Superior temporal gyrus (tissue), 1 donor: ENCODE measurements around the gene TMEM200C.

ENCODE experiments used
- DNase-seq: peaks from one replicate; pipeline ENCODE4 v3.0.0-alpha.2; 2016; ENCODE audit errors: extremely low spot score

The TMEM200C gene

DNA sequence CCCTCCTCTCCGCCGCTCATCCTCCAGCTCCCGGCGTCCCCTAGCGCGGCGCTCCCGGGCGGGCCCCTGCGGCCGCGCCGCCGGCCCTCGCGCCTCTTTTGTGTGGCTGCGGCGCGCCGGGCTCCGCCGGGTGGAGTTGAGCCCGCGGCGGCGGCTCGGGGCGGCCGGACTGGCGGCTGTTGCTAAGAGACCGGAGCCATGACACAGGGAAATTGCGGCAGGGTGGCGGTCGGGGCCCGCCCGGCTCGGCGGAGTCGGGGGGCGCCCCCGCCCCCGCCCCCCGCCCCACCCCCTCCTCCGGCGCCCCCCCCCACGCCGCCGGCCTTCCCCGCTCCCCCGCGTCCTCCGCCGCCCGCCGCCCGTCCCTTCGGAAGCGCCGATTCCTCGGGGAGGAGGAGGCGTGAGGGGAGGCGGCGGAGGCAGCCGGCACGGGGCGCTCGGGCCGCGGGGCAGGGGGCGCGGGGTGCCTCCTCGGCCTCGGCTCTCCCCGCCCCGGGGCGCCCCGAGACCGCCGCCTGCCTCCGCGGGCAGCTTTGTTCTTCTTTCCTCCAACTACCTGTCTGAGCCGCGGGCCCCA, at the start of gene TMEM200C:
Gene TMEM200C (minus strand): TSS at position 224 of the 577 bp plus-strand sequence. CDS start 3,459 bp downstream, outside the sequence.
- no peak for DNase-seq

DNA sequence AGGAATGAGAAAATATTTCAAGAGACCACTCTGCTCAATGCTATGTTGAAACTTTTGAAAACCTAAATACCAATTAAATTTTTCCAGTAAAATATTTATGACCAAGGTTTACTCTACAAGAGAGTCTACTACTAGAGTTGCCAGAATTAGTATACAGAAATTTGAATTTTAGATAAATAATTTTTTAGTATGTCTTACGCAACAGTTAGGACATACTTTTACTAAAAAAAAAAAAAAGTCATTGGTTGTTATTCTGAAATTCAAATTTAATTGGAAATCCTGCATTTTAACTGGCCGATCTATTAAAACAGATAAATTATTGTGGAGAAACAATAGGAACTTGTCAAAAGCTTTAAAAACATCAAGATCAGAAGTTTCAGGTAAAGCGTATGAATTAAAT, 49.1 kb upstream of the TMEM200C start:
- no peak for DNase-seq

DNA sequence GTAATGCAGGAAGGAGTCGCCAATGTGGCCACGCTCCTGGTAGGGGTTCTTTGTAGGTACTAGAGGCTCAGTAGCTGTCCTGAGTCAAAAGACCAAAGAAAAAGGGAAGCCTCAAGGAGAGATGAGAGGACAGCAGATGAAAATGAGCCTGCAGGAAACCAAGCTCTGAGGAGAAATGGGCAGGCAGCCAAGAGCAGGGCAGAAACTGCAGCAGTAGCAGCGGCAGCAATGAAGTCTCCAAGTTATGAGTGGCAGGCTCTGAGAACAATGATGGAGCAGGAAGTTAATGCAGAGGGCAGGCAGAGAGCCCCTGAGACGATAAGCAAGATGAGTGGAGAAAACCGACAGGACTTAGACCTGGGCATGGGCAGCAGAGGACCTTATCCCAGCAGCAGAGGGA, 48.2 kb upstream of the TMEM200C start:
- peak; percentile 40 for DNase-seq

DNA sequence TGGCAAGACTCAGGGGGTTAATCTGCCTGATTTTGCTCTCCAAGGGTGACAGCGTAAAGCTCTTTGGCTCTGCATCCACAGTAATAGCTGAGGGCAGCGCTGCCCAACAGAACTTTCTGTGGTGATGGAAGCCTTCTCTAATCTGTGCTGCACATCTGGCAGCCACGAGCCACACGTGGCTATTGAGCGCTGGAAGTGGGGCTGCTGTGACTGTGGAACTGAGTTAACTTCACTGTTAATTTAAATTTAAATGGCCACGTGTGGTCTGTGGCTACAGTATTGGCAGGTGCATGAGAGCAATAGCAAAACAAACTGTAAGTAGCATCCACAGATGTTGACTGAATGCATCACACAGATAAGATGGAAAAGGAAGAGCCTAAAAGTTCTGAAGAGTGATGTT, 47.3 kb upstream of the TMEM200C start:
- DNase-seq, result no peak

DNA sequence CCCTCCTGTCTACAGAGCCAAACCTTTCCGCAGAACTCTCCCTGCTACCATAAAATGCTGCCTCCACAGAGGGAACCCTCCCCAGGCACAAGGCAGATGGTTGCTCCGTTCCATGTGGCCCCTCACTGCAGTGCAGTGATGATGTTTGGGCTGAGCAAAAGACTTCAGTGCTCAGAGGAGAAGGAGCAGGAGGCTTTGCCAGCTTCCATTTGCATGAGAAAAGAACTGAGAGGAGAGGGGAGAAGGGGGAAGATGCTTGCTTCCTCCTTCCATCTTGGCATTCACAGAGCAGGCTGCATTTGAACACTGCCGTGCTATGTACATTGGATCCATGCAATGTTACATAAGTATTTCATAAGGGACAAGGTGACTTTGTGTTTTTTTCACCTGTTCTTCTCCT, 46.6 kb upstream of the TMEM200C start:
- no peak for DNase-seq

DNA sequence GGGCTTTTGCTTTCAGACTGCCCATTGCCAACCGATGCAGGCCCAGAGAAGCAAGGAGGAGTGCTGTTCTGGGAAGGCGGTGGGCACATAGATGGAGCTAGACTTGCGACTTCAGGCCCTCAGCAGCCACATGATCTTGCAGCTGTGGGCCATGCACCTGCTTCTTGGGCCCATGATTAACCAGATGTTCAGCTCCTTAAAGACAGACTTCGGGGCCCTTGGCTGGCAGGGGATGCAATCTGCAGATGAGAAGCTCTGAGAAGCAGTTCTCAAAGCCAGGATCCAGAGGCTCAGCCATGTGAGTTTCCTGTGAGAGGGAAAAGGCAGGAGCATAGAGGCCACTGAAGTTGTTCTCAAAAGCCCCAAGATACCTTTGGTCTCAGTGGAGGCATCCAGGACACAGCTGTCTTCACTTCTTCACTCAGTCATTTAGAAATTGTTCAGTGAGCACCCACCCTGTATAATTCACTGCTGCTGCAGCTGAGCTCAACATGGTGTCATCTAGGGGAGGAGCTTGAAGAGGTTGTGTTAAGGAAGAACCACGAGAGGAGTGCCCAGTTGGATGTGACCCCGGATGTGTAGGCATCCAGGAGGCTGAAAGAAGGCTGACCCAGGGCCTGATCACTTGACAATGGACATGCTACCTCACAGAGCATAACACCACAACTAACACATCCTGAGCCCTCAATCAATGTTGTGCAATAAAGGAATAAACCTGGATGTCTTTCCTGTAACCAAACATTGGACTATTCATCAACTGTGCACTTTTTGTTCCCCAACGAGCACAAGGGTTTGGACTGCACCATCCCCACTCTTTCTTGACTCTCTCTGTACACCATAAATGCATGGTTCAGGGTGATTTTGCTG, 44.7 kb upstream of the TMEM200C start:
- DNase-seq, result no peak

DNA sequence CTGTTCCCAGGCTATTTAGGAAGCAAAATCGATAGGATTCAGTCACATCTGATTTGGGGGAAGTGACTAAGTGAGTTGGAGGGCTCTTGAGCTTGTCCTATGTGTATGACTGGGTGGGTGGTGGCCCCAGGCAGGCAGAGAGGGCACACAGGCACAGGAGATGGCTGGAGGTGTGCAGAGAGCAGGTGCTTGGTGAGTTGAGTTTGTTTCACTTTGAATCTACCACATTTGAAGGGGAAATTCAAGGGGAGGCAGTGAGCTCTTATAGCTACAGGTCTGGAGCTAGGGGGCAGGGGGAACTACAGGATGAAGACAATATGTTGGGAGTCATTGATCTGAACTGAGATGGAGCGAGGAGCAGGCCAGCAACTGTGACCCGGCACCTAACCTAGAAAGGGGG, 42.5 kb upstream of the TMEM200C start:
- no peak for DNase-seq

DNA sequence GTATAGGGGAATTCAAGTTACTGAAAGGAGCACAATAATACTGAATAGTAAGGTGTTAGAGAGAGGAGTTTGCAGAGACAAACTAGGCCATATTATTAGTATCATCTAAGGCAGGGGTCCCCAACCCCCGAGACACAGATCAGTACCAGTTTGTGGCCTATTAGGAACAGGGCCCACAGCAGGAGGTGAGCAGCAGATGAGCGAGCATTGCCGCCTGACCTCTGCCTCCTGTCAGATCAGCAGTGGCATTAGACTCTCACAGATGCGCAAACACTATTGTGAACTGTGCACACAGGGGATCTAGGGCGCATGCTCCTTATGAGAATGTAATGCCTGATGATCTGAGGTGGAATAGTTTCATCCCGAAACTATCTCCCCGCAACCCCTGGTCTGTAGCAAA, 41.8 kb upstream of the TMEM200C start:
- DNase-seq, result no peak

DNA sequence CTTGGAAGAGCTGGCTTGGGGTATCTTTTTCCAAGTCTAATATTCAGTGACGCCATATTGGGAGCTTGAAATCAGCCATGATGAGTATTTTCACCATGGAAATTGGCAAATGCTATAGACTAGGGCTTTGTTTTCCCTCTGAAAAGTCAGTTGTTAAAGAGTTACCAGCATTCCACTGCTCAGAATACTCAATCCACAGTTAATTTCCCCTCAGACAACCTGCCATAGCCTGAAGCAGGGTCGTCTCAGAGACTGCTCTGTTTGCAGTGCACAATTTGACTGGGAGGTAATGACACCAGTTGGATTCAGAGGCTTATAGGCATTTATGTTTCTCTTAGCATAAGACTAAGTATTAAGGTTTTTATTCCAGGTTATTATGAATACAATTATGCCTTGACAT, 35.5 kb upstream of the TMEM200C start:
- no peak for DNase-seq

DNA sequence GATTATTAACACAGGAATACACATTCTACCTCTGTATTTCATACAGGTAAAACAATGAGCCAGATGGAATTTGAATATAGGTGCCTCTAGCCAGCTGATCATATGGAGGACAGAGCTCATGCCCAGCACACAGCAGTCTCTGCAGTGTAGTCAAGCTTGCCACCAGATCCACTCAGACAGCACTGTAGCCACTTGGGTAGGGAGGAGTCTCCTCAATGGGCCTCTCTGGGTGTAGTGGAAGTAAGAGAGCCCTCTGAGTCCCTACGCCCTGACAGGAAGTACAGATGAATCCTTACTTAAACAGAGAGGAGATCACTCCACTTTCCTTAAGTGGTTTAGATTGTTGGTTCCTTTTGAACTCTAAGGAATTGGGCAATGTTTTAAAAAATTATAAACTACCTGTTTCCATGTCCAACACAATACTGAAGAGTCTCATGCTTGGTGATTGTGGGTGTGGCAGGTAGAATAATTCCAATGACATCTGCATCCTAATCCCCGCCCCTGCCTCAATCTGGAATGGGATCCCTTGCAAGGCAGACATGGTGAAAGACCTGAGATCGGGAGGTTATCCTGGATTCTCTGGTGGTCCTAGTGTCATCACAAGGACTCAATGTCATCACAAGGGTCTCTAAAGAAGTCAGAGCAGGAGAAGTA, 23.0 kb upstream of the TMEM200C start:
- no peak for DNase-seq

DNA sequence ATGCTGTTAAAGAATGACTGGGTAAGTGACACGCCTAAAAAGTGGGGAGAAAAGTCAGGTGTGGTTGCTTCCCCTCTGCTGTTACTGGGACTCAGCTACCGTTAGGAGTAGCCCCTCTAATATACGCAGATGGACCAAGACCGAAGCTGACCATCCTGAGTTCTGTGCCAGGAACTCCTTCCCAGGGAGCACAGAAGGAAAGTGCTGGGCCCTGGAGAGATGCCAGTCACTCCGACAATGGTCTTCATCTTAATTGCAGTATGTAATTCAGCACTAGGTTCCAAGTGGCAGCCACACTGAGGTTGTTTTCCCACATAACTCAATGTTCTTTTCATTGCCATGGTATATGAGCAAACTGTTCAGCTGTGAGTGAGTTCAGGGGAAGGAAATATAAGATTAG, 19.6 kb upstream of the TMEM200C start:
- no peak for DNase-seq

DNA sequence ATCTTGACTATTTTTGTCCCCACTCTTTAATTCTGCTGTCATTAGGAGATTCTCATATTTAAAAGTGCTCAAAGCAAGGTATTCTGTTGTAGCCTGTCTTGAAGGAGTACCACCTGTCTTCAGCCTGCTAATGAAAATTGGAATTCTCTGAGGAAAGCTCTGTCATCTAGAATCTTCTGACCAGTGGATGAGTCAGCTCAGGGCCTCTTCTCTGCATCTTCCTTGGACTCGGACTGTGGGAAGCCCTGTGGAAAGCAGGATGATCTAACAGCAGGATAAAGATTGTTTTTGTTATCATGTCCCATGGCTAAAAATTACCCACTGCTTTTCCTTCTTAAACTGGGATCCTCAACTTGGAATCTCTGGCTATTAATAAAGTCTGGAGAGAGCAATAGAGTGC, 18.7 kb upstream of the TMEM200C start:
- DNase-seq, result no peak

DNA sequence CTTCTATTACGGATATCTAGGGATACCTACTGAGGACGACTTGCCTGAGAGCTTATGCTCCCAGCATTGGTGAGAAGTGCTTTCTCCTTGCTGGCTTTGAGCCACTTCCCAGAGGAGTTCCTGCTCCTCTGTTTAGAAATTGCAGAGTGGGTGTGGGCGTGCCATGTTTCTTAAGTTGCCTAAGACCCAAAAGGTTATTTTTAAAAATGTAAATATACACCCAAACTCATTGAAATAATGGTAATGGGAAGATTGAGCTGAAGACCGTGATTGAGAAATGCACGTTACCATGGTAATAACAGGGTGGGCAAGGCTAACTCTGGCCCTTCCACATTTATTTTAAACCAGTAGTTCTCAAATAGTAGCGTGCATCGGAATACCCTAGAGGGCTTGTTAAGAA, 17.2 kb upstream of the TMEM200C start:
- no peak for DNase-seq

DNA sequence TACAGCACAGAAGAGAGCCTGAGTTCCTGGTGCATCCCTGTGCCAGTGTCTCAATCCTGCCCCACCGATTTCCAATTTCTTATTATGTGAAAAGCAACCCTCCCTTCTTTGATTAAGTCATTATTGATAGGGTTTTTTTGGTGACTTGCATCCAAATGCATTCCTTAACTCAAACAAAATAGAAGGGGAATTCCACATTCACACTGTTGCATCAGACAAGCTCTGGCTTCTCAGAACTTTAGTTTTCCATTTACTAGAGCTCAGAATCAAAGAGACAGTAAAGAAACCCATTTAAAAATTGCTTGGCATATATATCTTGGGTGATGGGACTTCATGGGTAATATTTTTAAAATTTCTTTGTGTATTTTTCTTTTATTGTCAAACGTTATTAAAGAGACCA, 13.8 kb upstream of the TMEM200C start:
- DNase-seq, result no peak

DNA sequence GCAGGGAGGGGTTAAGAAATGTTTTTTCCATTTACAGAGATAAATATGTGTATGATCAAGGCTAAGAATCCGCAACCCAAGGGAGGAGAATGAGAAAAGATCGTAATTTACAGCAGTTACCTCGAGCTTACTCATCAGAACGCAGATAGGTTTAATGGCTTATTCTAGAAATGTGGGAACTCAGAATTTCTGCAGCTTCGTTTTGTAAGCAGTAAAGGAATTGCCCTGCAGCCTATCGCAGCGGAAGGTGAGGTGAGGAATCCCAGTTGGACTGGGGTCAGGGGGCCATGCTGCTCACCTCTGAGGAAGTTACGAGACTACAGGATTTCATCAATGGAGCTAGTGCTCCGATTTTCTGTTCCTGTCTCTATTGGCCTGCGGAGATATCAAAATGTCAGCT, 8.1 kb upstream of the TMEM200C start:
- DNase-seq, result no peak

DNA sequence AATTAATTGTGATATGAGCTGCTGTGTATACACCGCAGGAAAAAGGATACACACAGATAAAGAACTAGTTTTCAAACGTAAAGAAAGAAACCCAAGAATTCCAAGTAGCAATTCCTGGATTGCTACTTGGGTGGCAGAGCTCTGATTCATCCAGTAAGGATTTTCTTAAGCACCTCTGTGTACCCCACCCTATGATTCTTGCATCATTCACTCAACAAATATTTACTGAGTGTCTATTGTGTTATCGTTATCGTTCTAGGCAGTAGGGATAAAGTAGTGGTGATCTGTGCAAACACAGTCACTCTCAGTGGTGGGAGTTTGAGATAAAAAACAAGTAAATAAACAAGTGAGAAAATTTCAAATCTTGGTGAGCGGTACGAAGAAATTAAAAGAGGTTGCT, 4.9 kb upstream of the TMEM200C start:
- no peak for DNase-seq

DNA sequence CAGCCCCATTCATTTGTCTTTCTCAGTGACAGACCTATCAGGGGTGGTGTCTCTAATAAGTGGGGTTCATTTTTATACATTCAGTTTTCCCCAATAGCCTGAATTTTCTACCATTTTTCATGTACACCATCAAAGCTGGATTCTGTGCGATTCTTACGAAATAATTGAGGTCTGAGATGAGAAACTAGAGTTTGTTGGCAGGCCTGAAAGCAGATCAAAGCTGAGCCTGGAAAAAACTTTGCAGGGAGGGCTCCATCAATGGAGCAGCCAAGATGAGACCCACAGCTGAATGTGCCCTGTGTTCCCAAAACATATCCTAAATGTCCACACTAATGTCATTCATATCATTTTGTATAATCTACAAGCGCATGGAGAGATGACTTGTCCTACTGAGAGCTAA, 4.5 kb upstream of the TMEM200C start:
- no peak for DNase-seq

DNA sequence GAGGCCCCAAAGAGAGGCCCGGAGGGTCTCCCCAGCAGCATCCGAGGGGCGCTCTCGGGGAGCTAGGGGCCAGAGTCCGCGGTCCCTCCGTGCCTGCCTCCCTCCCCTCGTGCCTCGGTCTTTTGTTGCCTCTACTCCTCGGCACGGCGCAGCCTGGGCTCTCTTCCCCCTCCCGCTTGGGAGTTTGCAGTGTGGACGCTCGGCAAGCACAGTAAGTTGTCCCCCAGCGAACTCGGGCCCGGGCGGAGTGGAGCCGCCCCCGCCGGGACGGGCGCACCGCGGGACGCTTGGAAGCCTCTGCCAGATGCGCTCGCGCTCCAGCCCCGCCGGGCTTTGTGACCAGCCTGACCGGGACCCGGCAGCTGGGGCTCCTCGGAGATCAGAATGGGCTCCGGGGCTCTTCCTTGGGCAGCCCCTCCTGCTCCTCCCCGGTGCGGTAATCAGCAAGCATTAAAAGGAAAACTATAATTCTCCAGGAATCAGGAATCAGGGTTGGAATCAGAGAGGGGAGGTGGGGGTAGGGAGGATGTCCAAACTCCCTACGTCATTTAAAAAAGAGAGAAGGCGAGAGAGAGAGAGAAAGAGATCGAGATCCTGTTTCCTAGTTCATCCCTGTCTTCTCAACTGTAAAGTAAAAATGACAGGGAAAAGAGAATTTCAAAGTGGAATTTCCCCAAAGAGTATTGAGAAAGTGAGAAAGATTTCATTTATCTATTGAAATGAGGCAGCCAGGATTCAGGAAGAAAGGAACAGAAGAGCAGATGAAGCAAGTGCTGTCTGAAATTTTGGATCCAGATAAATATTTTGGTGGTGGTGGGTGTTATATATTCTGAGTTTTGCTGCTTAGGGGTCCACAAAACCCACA, 786 bp upstream of the TMEM200C start:
- DNase-seq, result no peak

DNA sequence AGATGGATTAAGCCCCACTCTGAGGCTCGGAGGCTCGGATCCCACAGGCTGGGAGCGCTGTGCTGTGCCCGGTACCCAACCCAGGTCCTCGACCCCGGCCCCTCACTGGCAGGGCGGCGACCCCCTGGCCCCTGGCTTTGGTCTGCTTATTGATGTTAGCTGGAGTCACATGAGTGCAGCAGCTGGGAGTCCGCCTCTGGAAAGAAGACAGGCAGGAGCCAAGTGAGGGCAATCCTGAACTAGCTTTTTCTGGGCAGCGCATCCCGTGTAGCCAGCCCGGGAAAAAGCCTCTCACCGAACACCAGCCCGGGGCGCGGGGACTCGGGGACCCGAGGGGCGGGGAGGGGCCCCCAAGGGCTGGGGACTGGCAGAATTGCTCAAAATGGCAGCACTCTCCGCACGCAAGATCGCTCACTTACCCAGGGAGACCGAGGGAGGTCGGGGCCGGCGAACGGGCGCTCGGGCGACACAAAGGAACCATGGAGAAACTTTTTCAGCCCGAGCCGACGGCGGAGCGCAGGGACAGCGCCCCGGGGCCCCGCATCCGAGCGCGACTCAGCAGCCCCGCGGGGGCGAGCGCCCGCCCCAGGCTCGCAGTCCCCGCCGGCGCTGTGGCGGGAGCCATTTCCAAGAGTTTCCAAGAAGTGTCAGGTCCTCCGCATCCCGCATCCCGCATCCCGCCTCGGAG, 567 bp downstream of the TMEM200C start:
- no peak for DNase-seq

DNA sequence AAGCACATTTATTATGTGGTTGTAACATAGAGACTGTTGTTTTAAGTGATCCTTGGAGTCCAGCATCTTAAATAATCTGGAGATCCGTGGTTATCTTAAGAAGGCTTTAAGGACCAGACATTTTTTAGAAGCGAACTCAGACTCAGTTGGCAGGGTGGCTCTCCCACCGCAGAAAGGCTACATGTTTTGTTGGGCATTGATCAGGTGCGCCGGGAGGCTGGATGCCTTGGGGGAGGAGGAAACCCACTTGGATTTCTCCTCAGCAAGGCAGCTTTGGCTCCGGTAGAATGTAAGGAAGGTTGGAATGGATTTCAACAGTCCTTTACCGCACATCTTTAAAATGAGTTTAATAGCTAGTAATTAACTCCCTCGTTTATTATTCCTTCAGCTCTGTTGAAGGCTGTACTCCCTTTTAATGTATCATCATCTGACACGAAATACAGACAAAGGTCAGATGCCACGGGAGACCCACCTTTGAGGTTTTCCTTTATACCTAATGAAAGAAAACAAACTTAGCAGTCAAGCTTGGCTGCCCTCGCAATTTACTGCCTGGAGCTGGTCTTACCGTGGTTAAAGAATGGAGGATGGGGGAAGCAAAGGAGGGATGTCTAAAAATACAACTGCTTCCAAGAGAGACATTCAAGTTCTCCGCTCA, 1.2 kb downstream of the TMEM200C start:
- no peak for DNase-seq
